Measurements from ENCODE around the gene TDO2.
"Not testable (repeated sequence)": the region's sequence is repeated elsewhere in the genome, so short reads cannot be mapped to it uniquely, and the experiment has no call there.

The TDO2 gene

GRCh38 chr4:155903453-155903852 lies at the start of gene TDO2:
TSS of gene TDO2 (plus strand) at chr4:155903696. CDS start at chr4:155903759, 63 bp downstream.
- no peak for DNase-seq

- DNase-seq, result no peak
Measured at GRCh38 chr4:155854582-155855226, 48.8 kb upstream of the TDO2 start.

GRCh38 chr4:155855897-155856296 lies 47.6 kb upstream of the TDO2 start:
- DNase-seq, result no peak

DNA sequence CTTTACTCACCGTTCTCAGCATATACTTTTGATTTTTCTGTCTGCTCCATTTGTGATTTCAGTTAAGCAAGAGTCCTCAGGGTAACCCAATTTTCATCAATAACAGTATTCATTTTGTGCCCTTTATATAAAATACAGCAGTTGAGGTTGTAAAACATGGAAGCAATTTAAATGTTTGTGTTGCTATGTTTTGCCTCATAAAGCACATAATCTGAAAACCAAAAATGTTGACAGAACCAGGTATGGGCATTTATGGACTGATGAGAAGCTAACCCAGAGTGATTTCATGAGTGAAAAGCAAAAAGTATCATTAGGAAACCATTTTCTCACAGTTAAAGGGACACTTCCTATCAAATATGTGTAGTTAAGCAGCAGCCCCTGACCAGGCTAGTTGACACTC lies 37.3 kb upstream of the TDO2 start, which contains the start of gene ASIC5:
ASIC5 (minus strand) TSS at position 101 of the 400 bp plus-strand sequence; CDS start at position 50, 51 bp downstream.
- DNase-seq, result no peak

- no peak for DNase-seq
Measured at GRCh38 chr4:155875878-155876277, 27.6 kb upstream of the TDO2 start.

DNA sequence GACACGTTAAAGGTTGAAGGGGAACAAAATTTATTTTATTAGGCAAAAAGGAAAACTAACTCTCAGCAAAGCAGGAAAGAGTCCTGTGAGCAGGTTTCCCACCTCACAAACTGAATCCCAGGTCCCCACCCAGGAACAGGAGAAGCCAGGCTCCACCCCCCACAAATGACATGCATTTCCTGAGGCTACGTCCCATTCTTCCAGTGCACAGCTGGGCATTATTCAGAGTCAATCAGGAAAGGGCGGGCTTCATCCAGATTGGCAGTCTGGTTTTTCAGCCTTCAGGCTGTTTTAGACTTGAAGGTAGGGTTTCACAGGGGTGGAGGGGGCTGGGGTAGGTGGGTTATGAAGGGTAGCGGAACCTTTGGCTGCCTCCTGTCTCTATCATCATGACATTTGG lies 25.5 kb upstream of the TDO2 start:
- no peak for DNase-seq

GRCh38 chr4:155878611-155879010 lies 24.9 kb upstream of the TDO2 start:
- no peak for DNase-seq

DNA sequence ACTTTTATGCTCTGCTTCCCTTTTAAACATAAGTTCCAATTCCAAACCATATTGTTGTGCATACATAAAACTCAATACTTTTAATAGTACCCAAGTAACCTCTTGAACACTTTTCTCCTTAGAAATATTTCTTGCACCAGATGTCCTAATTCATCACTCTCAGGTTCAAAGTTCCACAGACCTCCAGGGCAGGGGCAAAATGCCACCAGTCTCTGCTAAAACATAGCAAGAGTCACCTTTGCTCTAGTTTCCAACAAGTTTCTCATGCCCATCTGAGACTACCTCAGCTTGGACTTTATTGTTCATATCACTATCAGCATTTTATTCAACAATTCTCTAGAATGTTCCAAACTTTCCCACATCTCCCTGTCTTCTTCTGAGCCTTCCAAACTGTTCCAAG lies 23.7 kb upstream of the TDO2 start:
- no peak for DNase-seq

- DNase-seq, result no peak
Measured at GRCh38 chr4:155881555-155881954, 21.9 kb upstream of the TDO2 start.

DNA sequence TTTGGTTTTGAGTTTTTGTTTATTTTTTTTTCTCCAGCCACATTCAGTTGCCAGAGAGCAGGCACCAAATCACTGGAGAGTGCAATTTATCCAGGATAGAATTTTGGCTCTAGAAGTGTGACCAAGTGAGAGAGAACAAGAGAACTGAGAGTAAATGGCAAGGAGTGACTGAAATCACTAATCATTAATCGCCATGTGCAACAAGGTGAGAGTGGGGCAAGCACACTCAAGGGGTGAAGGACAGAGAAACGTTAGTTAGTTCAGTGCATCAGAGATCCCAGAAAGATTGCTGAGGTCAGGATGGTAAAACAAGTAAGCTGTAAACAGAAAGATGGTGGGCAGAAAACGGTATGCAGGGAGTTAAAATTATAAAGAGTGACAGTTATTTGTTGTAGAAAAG lies 19.6 kb upstream of the TDO2 start:
- no peak for DNase-seq

DNA sequence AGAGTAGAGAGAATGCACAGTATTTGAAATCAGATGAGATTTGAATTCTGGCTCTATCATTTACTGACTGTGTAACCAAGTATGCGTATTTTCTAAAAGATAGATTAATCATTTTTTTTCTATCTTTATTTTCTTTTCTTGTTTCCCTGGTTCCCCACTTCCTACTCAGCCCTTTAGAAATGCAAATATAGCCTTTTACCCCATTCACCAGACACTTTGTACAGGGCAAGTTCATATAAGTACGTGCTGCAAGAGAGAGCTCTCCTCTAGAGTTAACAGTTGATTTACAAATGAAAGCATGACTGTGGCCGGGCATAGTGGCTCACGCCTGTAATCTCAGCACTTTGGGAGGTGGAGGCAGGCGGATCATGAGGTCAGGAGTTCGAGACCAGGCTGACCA lies 17.8 kb upstream of the TDO2 start:
- no peak for DNase-seq

- no peak for DNase-seq
Measured at GRCh38 chr4:155887045-155887444, 16.5 kb upstream of the TDO2 start.

DNA sequence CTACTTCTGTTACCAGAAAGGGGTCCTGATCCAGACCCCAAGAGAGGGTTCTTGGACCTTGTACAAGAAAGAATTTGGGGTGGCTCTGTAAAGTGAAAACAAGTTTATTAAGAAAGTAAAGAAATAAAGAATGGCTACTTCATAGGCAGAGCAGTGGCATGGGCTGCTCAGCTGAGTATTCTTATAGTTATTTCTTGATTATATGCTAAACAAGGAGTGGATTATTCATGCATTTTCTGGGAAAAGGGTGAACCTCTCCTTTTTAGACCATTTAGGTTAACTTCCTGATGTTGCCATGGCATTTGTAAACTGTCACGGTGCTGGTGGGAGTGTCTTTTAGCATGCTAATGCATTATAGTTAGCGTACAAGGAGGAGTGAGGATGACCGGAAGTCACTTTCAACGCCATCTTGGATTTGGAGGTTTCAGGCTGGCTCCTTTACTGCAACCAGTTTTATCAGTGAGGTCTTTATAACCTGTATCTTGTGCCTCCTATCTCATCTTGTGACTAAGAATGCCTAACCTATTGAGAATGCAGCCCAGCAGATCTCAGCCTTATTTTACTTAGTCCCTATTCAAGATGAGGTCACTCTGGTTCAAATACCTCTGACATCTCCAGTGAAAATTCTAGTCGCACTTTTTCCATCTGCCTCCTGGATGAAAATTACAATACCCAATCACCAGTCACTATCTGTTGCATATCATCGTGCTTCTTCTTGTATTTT lies 15.5 kb upstream of the TDO2 start:
- no peak for DNase-seq

- DNase-seq, result no peak
Measured at GRCh38 chr4:155889031-155889793, 14.3 kb upstream of the TDO2 start.

DNA sequence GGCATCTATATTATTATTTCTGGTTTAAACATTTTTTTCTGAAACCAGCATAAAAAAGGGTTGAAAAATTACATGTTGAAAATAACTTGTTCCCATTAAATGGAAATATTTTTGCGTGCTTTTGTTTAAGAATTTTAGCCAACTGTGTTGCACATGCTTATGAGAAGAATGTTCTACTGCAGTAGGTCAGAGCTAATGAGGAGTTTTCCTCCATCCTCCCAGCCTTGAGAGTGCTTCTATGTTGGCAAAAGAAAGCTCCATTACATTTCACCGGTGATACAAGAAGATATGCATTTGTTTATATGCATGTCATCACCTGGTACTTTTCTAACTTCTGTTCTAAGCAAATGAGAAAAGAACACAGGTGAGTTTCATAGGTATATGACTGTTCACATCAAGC lies 13.6 kb upstream of the TDO2 start:
- no peak for DNase-seq

DNA sequence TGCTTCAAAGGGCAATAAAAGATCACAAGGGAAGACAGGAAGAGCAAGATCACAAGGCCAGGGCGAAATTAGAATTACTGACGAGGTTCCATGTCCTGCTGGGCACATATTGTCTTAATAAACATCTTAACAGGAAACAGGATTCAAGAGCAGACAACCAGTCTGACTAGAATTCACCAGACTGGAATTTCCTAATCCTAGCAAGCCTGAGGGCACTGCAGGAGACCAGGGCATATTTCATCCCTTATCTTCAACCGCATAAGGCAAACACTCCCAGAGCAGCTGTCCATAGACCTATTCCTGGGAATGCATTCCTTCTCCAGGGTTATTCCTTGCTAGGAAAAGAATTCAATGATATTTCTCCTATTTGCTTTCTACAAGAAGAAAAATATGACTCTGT lies 12.4 kb upstream of the TDO2 start:
- DNase-seq, result no peak

DNA sequence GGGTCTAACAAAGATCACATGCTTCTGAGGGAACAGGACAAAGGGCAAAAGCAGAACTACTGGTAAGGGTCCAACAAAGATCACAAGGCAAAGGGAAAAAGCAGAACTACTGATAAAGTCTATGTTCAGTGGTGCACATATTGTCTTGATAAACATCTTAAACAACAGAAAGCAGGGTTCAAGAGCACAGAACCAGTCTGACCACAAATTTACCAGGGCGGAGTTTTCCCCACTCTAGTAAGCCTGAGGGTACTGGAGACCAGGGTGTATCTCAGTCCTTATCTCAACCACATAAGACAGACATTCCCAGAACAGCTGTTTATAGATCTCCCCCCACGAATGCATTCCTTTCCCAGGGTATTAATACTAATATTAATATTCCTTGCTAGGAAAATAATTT lies 5.1 kb upstream of the TDO2 start:
- DNase-seq, result not testable (repeated sequence)

DNA sequence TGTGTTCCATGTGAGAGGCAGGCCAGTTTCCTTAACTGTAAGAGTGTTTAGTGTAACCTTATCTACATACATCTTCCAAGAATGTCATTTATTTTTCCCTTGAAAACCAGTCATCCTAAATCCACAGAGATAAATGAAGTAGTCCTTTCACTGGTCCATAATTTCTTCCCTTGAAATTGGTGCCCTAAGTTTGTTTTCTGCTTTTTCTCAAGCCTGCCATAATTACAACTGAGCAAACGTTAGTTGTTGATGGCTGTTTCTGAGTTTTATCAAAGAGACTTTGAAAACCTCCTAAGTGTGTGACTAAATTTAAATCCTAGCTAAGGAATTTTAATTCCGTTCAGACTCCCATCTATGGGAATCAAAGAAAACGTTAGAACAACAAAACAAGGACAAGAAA lies 3.6 kb upstream of the TDO2 start:
- no peak for DNase-seq

GRCh38 chr4:155900381-155900780 lies 3.1 kb upstream of the TDO2 start:
- no peak for DNase-seq

GRCh38 chr4:155901013-155901412 lies 2.5 kb upstream of the TDO2 start:
- DNase-seq, result no peak

- DNase-seq, result no peak
Measured at GRCh38 chr4:155904331-155904730, 835 bp downstream of the TDO2 start.

GRCh38 chr4:155906554-155907247 lies 3.2 kb downstream of the TDO2 start:
- DNase-seq, result peak; percentile 83

DNA sequence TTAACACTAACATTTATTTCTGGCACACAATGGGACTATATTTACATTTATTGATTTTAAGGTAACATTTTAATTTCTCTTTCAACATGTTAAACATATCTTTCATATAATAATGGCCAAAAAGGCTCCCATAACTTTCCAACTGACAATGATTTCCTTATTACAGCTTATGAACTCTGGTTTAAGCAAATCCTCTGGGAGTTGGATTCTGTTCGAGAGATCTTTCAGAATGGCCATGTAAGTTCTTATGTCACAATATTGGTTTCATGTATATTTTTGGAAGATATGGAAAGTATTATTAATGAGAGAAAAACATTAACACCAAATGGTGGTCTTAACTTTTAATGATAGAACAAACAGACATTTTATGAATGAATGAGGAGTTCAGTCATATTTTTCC lies 4.1 kb downstream of the TDO2 start:
- DNase-seq, result peak; percentile 1
